Retinal pigment epithelial cell (primary cell): ENCODE data around the gene DSG1.

Source experiments
- DNase-seq: peaks from one replicate; pipeline ENCODE4 v3.0.0-alpha.2; 2010; ENCODE audit warnings: low read depth
- H3K4me3 ChIP-seq: 2 replicates; pipeline ENCODE4 v1.5.1; 2011; ENCODE audit warnings: mild to moderate bottlenecking, low read length, control low read depth, moderate library complexity
- TF ChIP-seq, protein P1 (sequence below): conservative IDR thresholded peaks from 2 replicates; pipeline ENCODE4 v1.5.1; 2011; ENCODE audit warnings: low read depth, low read length, control low read depth, inconsistent platforms

The DSG1 gene

DNA sequence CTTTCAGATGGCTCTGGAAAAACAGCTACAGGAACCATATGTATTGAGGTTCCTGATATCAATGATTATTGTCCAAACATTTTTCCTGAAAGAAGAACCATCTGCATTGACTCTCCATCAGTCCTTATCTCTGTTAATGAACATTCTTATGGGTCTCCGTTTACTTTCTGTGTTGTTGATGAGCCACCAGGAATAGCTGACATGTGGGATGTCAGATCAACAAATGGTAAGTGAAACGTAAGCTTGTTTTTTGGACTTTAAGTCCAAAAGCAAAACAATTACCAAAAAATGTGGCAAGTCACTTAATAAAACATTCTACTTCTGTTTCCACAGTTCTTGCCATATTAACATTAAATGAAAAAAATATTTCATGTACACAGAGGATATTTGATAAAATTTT, 85.4 kb downstream of the DSG1 start:
- DNase-seq = no peak
- TF ChIP-seq, protein P1, sequence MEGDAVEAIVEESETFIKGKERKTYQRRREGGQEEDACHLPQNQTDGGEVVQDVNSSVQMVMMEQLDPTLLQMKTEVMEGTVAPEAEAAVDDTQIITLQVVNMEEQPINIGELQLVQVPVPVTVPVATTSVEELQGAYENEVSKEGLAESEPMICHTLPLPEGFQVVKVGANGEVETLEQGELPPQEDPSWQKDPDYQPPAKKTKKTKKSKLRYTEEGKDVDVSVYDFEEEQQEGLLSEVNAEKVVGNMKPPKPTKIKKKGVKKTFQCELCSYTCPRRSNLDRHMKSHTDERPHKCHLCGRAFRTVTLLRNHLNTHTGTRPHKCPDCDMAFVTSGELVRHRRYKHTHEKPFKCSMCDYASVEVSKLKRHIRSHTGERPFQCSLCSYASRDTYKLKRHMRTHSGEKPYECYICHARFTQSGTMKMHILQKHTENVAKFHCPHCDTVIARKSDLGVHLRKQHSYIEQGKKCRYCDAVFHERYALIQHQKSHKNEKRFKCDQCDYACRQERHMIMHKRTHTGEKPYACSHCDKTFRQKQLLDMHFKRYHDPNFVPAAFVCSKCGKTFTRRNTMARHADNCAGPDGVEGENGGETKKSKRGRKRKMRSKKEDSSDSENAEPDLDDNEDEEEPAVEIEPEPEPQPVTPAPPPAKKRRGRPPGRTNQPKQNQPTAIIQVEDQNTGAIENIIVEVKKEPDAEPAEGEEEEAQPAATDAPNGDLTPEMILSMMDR = no peak

More for the DNA sequence above, 85.4 kb downstream of the DSG1 start:
- no peak overlapping the region for H3K4me3 ChIP-seq
